Liver (tissue), 9 donors: Measurements from ENCODE around the gene RFNG. TPM values are rescaled to one million over a fixed set of nuclear protein-coding genes. Genes with fewer than 3 reads are reported as not detected.

Experiments used
- DNase-seq: peaks from one replicate; pipeline ENCODE4 v3.0.0-alpha.2; 2017; ENCODE audit warnings: low spot score
- H3K27ac ChIP-seq, 2 donors: one replicate each; pipeline ENCODE4 v1.7.0; 2013; ENCODE audit warnings: inconsistent platforms in 2 of 2, low read length in 2 of 2, control low read depth in 1 of 2, low read depth in 1 of 2, mild to moderate bottlenecking in 1 of 2
- H3K27me3 ChIP-seq, 4 donors: one replicate each; pipeline versions ENCODE4 v1.6.1 to v1.7.0; 2013; ENCODE audit warnings: low read length in 3 of 4, inconsistent platforms in 1 of 4, mild to moderate bottlenecking in 1 of 4, moderate library complexity in 1 of 4; ENCODE audit not compliant: control insufficient read depth in 4 of 4, insufficient read depth in 4 of 4
- H3K36me3 ChIP-seq, 4 donors: one replicate each; pipeline versions ENCODE4 v1.6.1 to v1.7.0; 2013; ENCODE audit warnings: low read length in 3 of 4, mild to moderate bottlenecking in 3 of 4, low read depth in 1 of 4, moderate library complexity in 1 of 4; ENCODE audit not compliant: control insufficient read depth in 4 of 4, insufficient read depth in 3 of 4
- H3K4me1 ChIP-seq, 4 donors: one replicate each; pipeline versions ENCODE4 v1.6.1 to v1.7.0; 2013; ENCODE audit warnings: low read length in 3 of 4, mild to moderate bottlenecking in 3 of 4, moderate library complexity in 1 of 4; ENCODE audit not compliant: control insufficient read depth in 4 of 4, insufficient read depth in 4 of 4
- H3K4me3 ChIP-seq, 3 donors: one replicate each; pipeline versions ENCODE4 v1.6.1 to v1.7.0; 2013; ENCODE audit warnings: low read length in 3 of 3, control low read depth in 1 of 3, low read depth in 1 of 3, mild to moderate bottlenecking in 1 of 3
- H3K9ac ChIP-seq, 2 donors: one replicate each; pipeline ENCODE4 v1.7.0; 2013; ENCODE audit warnings: low read length in 2 of 2, mild to moderate bottlenecking in 2 of 2, moderate library complexity in 2 of 2, control low read depth in 1 of 2, low read depth in 1 of 2
- H3K9me3 ChIP-seq, 4 donors: one replicate each; pipeline versions ENCODE4 v1.6.1 to v1.7.0; 2013; ENCODE audit warnings: low read length in 3 of 4; ENCODE audit not compliant: control insufficient read depth in 4 of 4
- EGR1 ChIP-seq, 2 donors: IDR thresholded peaks; 2 replicates each; pipeline ENCODE4 v1.6.1; 2016 to 2018; ENCODE audit warnings: antibody characterized with exemption in 2 of 2, low read depth in 2 of 2
- FOXA1 ChIP-seq: IDR thresholded peaks from 2 replicates; pipeline ENCODE4 v1.6.1; 2016; ENCODE audit warnings: antibody characterized with exemption
- FOXA2 ChIP-seq: IDR thresholded peaks from 2 replicates; pipeline ENCODE4 v1.6.1; 2016; ENCODE audit warnings: antibody characterized with exemption
- GABPA ChIP-seq, 2 donors: IDR thresholded peaks in 1 of 2; conservative IDR thresholded peaks in 1 of 2; 2 replicates each; pipeline ENCODE4 v1.6.1; 2016; ENCODE audit warnings: antibody characterized with exemption in 2 of 2, mild to moderate bottlenecking in 1 of 2, moderate library complexity in 1 of 2
- HNF4A ChIP-seq, 2 donors: conservative IDR thresholded peaks; 2 replicates each; pipeline ENCODE4 v1.6.1; 2016; ENCODE audit warnings: antibody characterized with exemption in 2 of 2, mild to moderate bottlenecking in 2 of 2
- HNF4G ChIP-seq: IDR thresholded peaks from 2 replicates; pipeline ENCODE4 v1.6.1; 2016; ENCODE audit warnings: antibody characterized with exemption
- JUND ChIP-seq, 2 donors: IDR thresholded peaks; 2 replicates each; pipeline ENCODE4 v1.6.1; 2016; ENCODE audit warnings: antibody characterized with exemption in 2 of 2
- MAX ChIP-seq: IDR thresholded peaks from 2 replicates; pipeline ENCODE4 v1.6.1; 2016; ENCODE audit warnings: antibody characterized with exemption
- NR2F2 ChIP-seq: IDR thresholded peaks from 2 replicates; pipeline ENCODE4 v1.6.1; 2016; ENCODE audit warnings: antibody characterized with exemption
- RAD21 ChIP-seq, 2 donors: IDR thresholded peaks; 2 replicates each; pipeline ENCODE4 v1.6.1; 2016; ENCODE audit warnings: antibody characterized with exemption in 2 of 2, mild to moderate bottlenecking in 2 of 2
- REST ChIP-seq: IDR thresholded peaks from 2 replicates; pipeline ENCODE4 v1.6.1; 2016; ENCODE audit warnings: antibody characterized with exemption, mild to moderate bottlenecking
- RXRA ChIP-seq, 2 donors: IDR thresholded peaks; 2 replicates each; pipeline ENCODE4 v1.6.1; 2017 to 2018; ENCODE audit warnings: antibody characterized with exemption in 2 of 2, mild to moderate bottlenecking in 1 of 2
- SP1 ChIP-seq: IDR thresholded peaks from 2 replicates; pipeline ENCODE4 v1.6.1; 2018; ENCODE audit warnings: antibody characterized with exemption, mild to moderate bottlenecking
- TAF1 ChIP-seq: conservative IDR thresholded peaks from 2 replicates; pipeline ENCODE4 v1.6.1; 2016; ENCODE audit warnings: antibody characterized with exemption, mild to moderate bottlenecking
- YY1 ChIP-seq: IDR thresholded peaks from 2 replicates; pipeline ENCODE4 v1.6.1; 2016; ENCODE audit warnings: antibody characterized with exemption, mild to moderate bottlenecking
- WGBS: extraction: QIAGEN DNeasy Blood & Tissue Kit; methylation state at CpG from one replicate; pipeline ENCODE4 v1.1.7; 2013; 5-methylcytosine and 5-hydroxymethylcytosine counted together
- polyA plus RNA-seq, 2 donors: library from polyadenylated mRNA; stranded (reverse) in 1 of 2; unstranded in 1 of 2; fragments of 200-250 nt in 1 of 2; fragments of >200 nt in 1 of 2; fragmentation: Nextera tagmentation in 1 of 2; extraction: Ambion mirVana in 1 of 2; gene quantifications; one replicate each; pipeline versions ENCODE4 v1.2.1 to v1.2.3, GENCODE V29; 2013 to 2015
- total RNA-seq, 2 donors: library from RNA; depleted of rRNA; stranded (reverse); fragments of >200 nt; gene quantifications; one replicate each; pipeline ENCODE4 v1.2.3, GENCODE V29; 2014
- TF ChIP-seq, protein P1 (sequence below): IDR thresholded peaks from 2 replicates; pipeline ENCODE4 v1.6.1; 2016; ENCODE audit warnings: antibody characterized with exemption
- donor health status: healthy.
- donor health status: healthy.
- donor health status: healthy.
- donor health status: healthy.
- donor health status: healthy.

The RFNG gene
- total and polyA plus RNA-seq, 4 donors, result 15.0 to 36.0 (median 23.4) TPM

GRCh38 chr17:82015311-82015971 lies 36.2 kb downstream of the RFNG start (continued):
- TF ChIP-seq, protein P1, sequence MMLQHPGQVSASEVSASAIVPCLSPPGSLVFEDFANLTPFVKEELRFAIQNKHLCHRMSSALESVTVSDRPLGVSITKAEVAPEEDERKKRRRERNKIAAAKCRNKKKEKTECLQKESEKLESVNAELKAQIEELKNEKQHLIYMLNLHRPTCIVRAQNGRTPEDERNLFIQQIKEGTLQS, result no peak

GRCh38 chr17:82014971-82015310 lies 36.7 kb downstream of the RFNG start:
- DNase-seq, result no peak
- Histone ChIP-seq H3K4me1 (peaks cover 0 to 8% (median 1%) of the 10 kb centered on the region in 4 donors), H3K9ac (no peak overlapping the region), H3K4me3 (no peak overlapping the region), H3K9me3 (no peaks in the 10 kb centered on the region), H3K27ac (no peak overlapping the region), H3K27me3 (no peaks in the 10 kb centered on the region), H3K36me3 (peaks cover 0 to 7% (median 3%) of the 10 kb centered on the region in 4 donors)
- WGBS, result 91% methylated on average over 13 of the region's 13 CpGs
- TF ChIP-seq JUND (IDR thresholded peaks at IDR 0.05) (no peak), TAF1 (no peak), HNF4G (no peak), SP1 (no peak), FOXA1 (no peak), HNF4A (conservative IDR thresholded peaks at IDR 0.05) (no peak), RAD21 (IDR thresholded peaks at IDR 0.05) (no peak), EGR1 (IDR thresholded peaks at IDR 0.05; ENCODE audit: low read depth in 2 of 2) (no peak)

DNA sequence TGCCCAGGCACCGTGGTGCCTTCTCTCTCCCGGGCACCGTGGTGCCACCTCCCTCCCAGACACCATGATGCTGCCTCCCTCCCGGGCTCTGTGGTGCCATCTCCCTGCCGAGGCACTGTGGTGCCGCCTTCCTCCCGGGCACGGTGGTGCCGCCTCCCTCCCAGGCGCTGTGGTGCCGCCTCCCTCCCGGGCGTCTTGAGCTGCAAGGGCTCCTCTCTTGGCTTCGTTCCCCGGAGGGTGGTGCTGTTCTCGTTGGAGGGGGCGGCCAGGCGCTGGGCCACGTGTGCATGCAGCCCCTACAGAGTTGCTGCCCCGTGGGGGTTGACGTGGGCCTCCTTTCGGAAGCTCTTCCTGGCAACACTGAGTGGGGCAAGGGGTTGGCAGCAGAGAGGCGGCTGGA lies 37.2 kb downstream of the RFNG start:
- TF ChIP-seq YY1 (no peak), RXRA (IDR thresholded peaks at IDR 0.05) (no peak), FOXA1 (no peak), SP1 (no peak), RAD21 (IDR thresholded peaks at IDR 0.05) (no peak), HNF4A (conservative IDR thresholded peaks at IDR 0.05) (no peak), MAX (no peak), REST (no peak), GABPA (IDR thresholded peaks at IDR 0.05 in 1 of 2, conservative IDR thresholded peaks at IDR 0.05 in 1 of 2) (no peak), NR2F2 (no peak), FOXA2 (no peak)
- TF ChIP-seq, protein P1, result no peak
- Histone ChIP-seq H3K27ac (no peak overlapping the region), H3K4me1 (peaks cover 0 to 5% (median 0%) of the 10 kb centered on the region in 4 donors), H3K36me3 (peaks cover 0 to 7% (median 3%) of the 10 kb centered on the region in 4 donors), H3K27me3 (no peaks in the 10 kb centered on the region), H3K9ac (no peak overlapping the region), H3K4me3 (no peak overlapping the region), H3K9me3 (no peaks in the 10 kb centered on the region)
- no peak for DNase-seq
- WGBS, result 76% methylated on average over 23 of the region's 23 CpGs
